Caco-2 (cell line): ENCODE measurements around the gene RASD2. TPM values are rescaled to one million over a fixed set of nuclear protein-coding genes. Genes with fewer than 3 reads are reported as not detected.
"Not testable (repeated sequence)": the region's sequence is repeated elsewhere in the genome, so short reads cannot be mapped to it uniquely, and the experiment has no call there.

Experiments used
- BruUV-seq: library from RNA; stranded (reverse); fragments of 400-500 nt; replicated peaks from 2 replicates; lab custom pipeline; 2021; lab: Mats Ljungman, UMichigan
- CTCF ChIA-PET: fragments of 300-600 bp; sonication (Branson Sonifier 250); formaldehyde crosslinking; loops from one replicate; lab custom pipeline; 2022; ENCODE audit warnings: antibody characterized with exemption; lab: Charles Lee
- POLR2A ChIA-PET: fragments of 300-600 bp; sonication (Branson Sonifier 250); formaldehyde crosslinking; loops from one replicate; lab custom pipeline; 2022; ENCODE audit warnings: antibody characterized with exemption; lab: Charles Lee
- DNase-seq, 2 experiments: peaks; one replicate each; pipeline versions ENCODE4 v3.0.0 to v3.0.0-alpha.2; 2020 to 2022
- H3K27me3 ChIP-seq: replicated peaks from 2 replicates; pipeline ENCODE4 v1.6.0; 2011; ENCODE audit warnings: low read length; ENCODE audit not compliant: control insufficient read depth, insufficient read depth
- H3K36me3 ChIP-seq: 2 replicates; pipeline ENCODE4 v1.5.1; 2011; ENCODE audit warnings: low read length; ENCODE audit not compliant: control insufficient read depth, insufficient read depth
- H3K4me1 ChIP-seq: fragments of 250-450 bp; sonication (Bioruptor Pico); 2 replicates; pipeline ENCODE4 v1.5.1; 2020; ENCODE audit warnings: mild to moderate bottlenecking
- H3K4me3 ChIP-seq: 2 replicates; pipeline ENCODE4 v1.5.1; 2011; ENCODE audit warnings: low read depth, mild to moderate bottlenecking, control low read depth, low read length
- H3K9me3 ChIP-seq: fragments of 250-450 bp; sonication (Bioruptor Pico); 2 replicates; pipeline ENCODE4 v1.5.1; 2020; ENCODE audit warnings: mild to moderate bottlenecking, moderate library complexity
- H3K27ac Mint-ChIP-seq: one replicate; pipeline ENCODE4 v1.8.0; 2022; ENCODE audit warnings: mixed read lengths; ENCODE audit not compliant: unreplicated experiment
- H3K27me3 Mint-ChIP-seq: one replicate; pipeline ENCODE4 v1.8.0; 2022; ENCODE audit warnings: mixed read lengths; ENCODE audit not compliant: insufficient read depth, unreplicated experiment
- H3K36me3 Mint-ChIP-seq: one replicate; pipeline ENCODE4 v1.8.0; 2022; ENCODE audit warnings: mild to moderate bottlenecking, mixed read lengths; ENCODE audit not compliant: insufficient read depth, unreplicated experiment
- H3K4me1 Mint-ChIP-seq: one replicate; pipeline ENCODE4 v1.8.0; 2022; ENCODE audit warnings: low read depth, mixed read lengths; ENCODE audit not compliant: unreplicated experiment
- H3K4me3 Mint-ChIP-seq: one replicate; pipeline ENCODE4 v1.8.0; 2022; ENCODE audit warnings: mild to moderate bottlenecking, moderate library complexity, mixed read lengths; ENCODE audit not compliant: unreplicated experiment
- H3K9me3 Mint-ChIP-seq: one replicate; pipeline ENCODE4 v1.8.0; 2022; ENCODE audit warnings: mixed read lengths; ENCODE audit not compliant: unreplicated experiment
- intact Hi-C: fragments of 100-400 bp; cut with micrococcal nuclease; formaldehyde crosslinking; loops from one replicate; pipeline ENCODE4 v1.10.0; 2022; ENCODE audit not compliant: unreplicated experiment
- total RNA-seq: library from RNA; stranded (reverse); gene quantifications from 2 replicates; pipeline ENCODE4 v1.2.3, GENCODE V29; 2022
- TF ChIP-seq, protein P1 (sequence below), 2 experiments: fragments of 200-600 bp in 1 of 2; IDR thresholded peaks; 1 replicate in 1 of 2; 2 replicates in 1 of 2; pipeline versions ENCODE4 v1.5.1 to v1.8.0; 2011 to 2022; ENCODE audit warnings: antibody characterized with exemption in 1 of 2, control low read depth in 1 of 2, inconsistent platforms in 1 of 2, low read depth in 1 of 2, low read length in 1 of 2, mild to moderate bottlenecking in 1 of 2, moderate library complexity in 1 of 2; ENCODE audit not compliant: insufficient read depth in 1 of 2, severe bottlenecking in 1 of 2, unreplicated experiment in 1 of 2

RASD2 gene
- total RNA-seq, 1 experiment from 2014 or later = 0.09 TPM

DNA sequence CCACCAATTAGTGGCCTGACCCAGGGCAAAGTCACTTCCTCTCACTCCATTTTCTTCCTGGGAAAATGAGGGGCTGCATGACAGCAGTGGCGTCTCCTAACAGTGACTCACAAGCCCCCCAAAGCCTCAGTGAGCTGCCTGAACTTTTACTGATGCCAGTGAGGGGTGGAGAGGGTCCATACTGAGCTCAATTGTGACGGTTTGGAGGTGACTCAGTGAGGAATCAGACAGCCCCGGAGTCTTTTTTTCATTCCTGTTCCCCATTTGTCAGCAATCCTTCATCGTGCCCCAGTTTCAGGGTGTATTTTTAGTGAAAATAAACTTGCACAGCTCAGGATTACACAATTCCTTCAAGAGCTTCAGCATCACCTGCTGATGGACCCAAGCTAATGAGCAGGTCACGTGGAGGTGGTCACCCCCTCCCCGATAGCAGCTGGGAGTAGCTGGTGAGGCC, 30.1 kb upstream of the RASD2 start:
- BruUV-seq = no TSS peak
- no peak for DNase-seq
- Histone ChIP-seq H3K4me1 (no peaks in the 10 kb centered on the region), H3K27me3 (no peaks in the 10 kb centered on the region), H3K36me3 (no peaks in the 10 kb centered on the region), H3K9me3 (no peaks in the 10 kb centered on the region), H3K4me3 (no peak overlapping the region)
- TF ChIP-seq, protein P1, sequence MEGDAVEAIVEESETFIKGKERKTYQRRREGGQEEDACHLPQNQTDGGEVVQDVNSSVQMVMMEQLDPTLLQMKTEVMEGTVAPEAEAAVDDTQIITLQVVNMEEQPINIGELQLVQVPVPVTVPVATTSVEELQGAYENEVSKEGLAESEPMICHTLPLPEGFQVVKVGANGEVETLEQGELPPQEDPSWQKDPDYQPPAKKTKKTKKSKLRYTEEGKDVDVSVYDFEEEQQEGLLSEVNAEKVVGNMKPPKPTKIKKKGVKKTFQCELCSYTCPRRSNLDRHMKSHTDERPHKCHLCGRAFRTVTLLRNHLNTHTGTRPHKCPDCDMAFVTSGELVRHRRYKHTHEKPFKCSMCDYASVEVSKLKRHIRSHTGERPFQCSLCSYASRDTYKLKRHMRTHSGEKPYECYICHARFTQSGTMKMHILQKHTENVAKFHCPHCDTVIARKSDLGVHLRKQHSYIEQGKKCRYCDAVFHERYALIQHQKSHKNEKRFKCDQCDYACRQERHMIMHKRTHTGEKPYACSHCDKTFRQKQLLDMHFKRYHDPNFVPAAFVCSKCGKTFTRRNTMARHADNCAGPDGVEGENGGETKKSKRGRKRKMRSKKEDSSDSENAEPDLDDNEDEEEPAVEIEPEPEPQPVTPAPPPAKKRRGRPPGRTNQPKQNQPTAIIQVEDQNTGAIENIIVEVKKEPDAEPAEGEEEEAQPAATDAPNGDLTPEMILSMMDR (IDR thresholded peaks at IDR 0.05; ENCODE audit: insufficient read depth in 1 of 2, low read depth in 1 of 2, low read length in 1 of 2, severe bottlenecking in 1 of 2, unreplicated experiment in 1 of 2) = no peak
- ChIA-PET CTCF (no interaction called here), POLR2A (no interaction called here)
- Mint-ChIP-seq H3K4me3 (no peak overlapping the region), H3K9me3 (no peaks in the 10 kb centered on the region), H3K27ac (no peak overlapping the region), H3K4me1 (no peaks in the 10 kb centered on the region), H3K27me3 (peaks cover 7% of the 10 kb centered on the region), H3K36me3 (no peaks in the 10 kb centered on the region)
- intact Hi-C loops = no loop called here

DNA sequence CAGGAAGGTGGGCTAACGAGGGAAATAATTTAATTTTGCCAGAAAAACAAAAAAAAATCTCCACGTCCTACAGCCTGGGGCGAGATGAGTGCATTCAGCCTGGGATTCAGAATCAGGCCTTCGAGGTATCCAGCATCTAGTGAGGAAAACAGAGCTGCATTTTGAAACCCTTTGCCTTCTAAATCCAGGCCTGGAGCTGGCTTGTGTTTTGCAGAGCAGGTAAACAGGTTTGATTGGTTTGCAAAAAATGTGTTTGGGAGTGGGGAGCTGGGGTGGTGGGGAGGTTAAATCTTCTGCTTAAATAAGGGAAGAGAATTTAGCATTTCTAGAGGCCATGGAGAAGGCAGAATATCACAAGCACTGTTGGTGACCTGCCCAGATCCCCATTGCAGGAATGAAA, 29.7 kb upstream of the RASD2 start:
- TF ChIP-seq, protein P1 (IDR thresholded peaks at IDR 0.05; ENCODE audit: insufficient read depth in 1 of 2, low read depth in 1 of 2, low read length in 1 of 2, severe bottlenecking in 1 of 2, unreplicated experiment in 1 of 2) = no peak
- no peaks in the 10 kb centered on the region for H3K36me3 Mint-ChIP-seq
- Histone ChIP-seq H3K9me3 (no peaks in the 10 kb centered on the region), H3K27me3 (no peaks in the 10 kb centered on the region), H3K4me1 (no peaks in the 10 kb centered on the region), H3K4me3 (no peak overlapping the region), H3K36me3 (no peaks in the 10 kb centered on the region)
- H3K27ac Mint-ChIP-seq = no peak overlapping the region
- peaks cover 9% of the 10 kb centered on the region for H3K27me3 Mint-ChIP-seq
- CTCF ChIA-PET = no interaction called here
- no peak overlapping the region for H3K4me3 Mint-ChIP-seq
- no peak for DNase-seq
- BruUV-seq = no TSS peak
- intact Hi-C loops = no loop called here
- no peaks in the 10 kb centered on the region for H3K4me1 Mint-ChIP-seq
- H3K9me3 Mint-ChIP-seq = no peaks in the 10 kb centered on the region
- POLR2A ChIA-PET = no interaction called here

DNA sequence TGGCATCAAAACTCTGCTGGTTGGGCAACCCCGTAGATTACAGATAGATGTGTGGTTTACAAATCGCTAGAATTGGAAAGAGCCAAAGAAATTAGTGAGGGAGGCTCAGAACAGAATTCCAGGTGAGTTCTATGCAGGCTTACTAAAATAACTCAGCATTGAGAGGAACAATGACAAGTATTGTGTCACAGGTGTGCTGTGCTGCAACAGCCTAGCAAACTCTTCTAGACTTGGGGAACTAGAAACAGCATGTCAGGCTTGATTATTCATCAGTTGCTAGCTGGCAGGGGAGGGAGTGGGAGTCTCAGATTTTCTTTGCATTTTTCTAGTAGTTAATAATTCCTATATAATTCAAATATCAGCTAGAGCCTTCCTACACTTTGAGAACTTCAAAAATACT, 26.3 kb upstream of the RASD2 start:
- DNase-seq = no peak
- H3K9me3 Mint-ChIP-seq = no peaks in the 10 kb centered on the region
- H3K27me3 Mint-ChIP-seq = peaks cover 14% of the 10 kb centered on the region
- no peak overlapping the region for H3K4me3 Mint-ChIP-seq
- no TSS peak for BruUV-seq
- H3K27ac Mint-ChIP-seq = no peak overlapping the region
- H3K4me1 Mint-ChIP-seq = no peaks in the 10 kb centered on the region
- Histone ChIP-seq H3K4me3 (no peak overlapping the region), H3K36me3 (no peaks in the 10 kb centered on the region), H3K4me1 (no peaks in the 10 kb centered on the region), H3K27me3 (no peaks in the 10 kb centered on the region; the same call in 1 of the 2 replicates), H3K9me3 (no peaks in the 10 kb centered on the region)
- H3K36me3 Mint-ChIP-seq = no peaks in the 10 kb centered on the region
- TF ChIP-seq, protein P1 (IDR thresholded peaks at IDR 0.05; ENCODE audit: insufficient read depth in 1 of 2, low read depth in 1 of 2, low read length in 1 of 2, severe bottlenecking in 1 of 2, unreplicated experiment in 1 of 2) = no peak
- ChIA-PET POLR2A (no interaction called here), CTCF (no interaction called here)
- intact Hi-C loops = no loop called here

DNA sequence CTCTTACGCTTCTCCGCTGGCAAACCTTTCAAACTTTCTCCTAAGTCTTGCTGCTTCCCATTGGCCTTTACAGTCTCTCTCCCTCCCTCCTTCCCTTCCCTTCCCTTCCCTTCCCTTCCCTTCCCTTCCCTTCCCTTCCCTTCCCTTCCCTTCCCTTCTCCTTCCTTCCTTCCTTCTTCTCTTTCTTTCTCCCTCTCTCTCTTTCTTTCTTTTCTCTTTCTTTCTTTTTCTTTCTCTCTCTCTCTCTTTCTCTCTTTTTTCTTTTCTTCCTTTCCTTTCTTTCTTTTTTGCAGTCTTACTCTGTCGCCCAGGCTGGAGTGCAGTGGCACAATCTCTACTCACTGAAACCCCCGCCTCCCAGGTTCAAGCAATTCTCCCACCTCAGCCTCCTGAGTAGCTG, 24.7 kb upstream of the RASD2 start:
- H3K4me1 ChIP-seq, intact Hi-C loops, H3K27ac Mint-ChIP-seq, H3K4me3 Mint-ChIP-seq, H3K9me3 Mint-ChIP-seq, H3K36me3 ChIP-seq, H3K36me3 Mint-ChIP-seq, DNase-seq, CTCF ChIA-PET, H3K4me1 Mint-ChIP-seq, H3K4me3 ChIP-seq, H3K27me3 ChIP-seq, H3K9me3 ChIP-seq, BruUV-seq: not testable (repeated sequence)
- POLR2A ChIA-PET = interaction anchor here (0.5 kb wide), 1 partner anchor 205 kb away, joined by 3 read pairs; no protein-coding TSS in a partner anchor
- H3K27me3 Mint-ChIP-seq = peaks cover 14% of the 10 kb centered on the region
